HG02763 (cell line): Measurements from ENCODE around the gene REN.

Source experiments
- ATAC-seq: cut with Tn5 transposase; IDR thresholded peaks from one replicate; pipeline ENCODE4 v1.9.1; 2021; ENCODE audit warnings: mild to moderate bottlenecking, moderate library complexity; ENCODE audit not compliant: unreplicated experiment

Gene REN

DNA sequence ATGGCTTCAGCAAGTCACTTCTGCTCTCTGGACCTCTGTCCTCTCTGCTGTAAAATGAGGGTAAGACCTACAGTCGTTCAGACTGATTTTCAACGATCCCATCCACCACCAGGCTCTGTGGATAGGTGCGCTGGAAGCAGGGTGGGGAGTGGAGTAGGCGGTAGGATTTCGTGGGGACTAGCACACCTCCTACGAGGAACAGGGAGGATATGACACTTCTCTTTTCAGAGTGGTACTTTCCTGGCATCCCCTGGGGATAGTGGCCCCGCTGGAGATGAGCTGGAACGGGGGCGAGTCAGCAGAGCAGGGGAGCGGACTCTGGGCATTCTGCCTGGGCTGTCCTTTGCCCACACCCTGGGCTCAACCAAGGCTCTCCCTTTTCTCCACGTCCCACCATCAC, 32.0 kb downstream of the REN start:
- ATAC-seq = no peak

DNA sequence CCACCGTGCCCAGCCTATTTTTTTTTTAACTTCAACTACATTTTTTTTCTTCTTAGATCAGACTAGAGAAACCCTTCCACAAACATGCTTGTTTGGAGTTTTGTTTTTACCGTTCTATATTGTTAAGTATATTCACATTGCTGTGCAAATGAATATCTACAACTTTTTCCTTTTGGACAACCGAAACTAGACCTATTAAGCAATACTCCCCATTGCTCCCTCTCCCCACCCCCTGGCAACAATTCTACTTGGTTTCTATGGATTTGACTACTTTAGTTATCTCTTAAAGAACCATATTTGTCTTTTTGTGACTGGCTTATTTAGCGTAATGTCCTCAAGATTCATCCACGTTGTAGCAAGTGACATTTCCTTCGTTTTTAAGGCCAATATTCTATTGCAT, 33.4 kb downstream of the REN start:
- ATAC-seq = no peak

DNA sequence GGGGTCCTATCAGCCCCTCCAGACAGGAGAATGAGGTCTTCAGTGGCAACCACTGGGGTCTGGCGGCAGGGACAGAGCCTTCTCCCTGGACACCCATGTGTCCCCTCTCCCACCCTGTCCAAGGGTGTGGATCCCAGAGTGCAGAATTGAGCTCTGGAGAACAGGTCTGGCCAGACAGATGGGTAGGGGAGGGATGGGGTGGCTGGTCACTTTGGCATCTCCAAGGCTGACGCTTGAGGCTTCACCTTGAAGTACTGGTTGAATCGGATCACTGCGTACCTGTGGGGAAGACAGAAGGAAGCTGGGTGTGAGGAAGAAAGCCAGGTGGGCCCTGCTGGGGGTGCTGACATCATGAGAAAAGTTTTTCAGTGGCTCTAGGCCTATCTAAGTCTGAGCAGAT, 34.2 kb downstream of the REN start:
- ATAC-seq = no peak

- no peak for ATAC-seq
Measured at GRCh38 chr1:204130981-204131892, 34.9 kb downstream of the REN start.

DNA sequence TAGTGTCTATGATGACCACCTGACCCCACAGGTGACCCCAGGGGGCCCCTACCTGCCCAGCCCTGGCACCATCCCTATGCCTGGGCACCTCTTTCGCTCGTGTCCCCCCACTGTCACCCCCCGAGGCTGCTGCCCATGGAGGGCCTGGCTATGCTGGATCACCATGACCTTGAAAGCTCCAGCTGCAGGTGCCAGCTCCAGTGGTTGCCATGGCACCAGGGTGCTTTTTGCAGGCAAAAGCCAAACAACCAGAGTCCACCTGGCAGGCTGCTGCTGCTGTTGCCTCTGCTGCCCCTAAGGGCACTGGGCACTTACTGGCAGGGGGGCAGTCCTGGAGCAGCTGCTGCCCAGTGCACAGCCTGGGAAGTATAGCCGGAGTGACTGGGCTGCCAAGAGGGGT, 36.0 kb downstream of the REN start:
- no peak for ATAC-seq

DNA sequence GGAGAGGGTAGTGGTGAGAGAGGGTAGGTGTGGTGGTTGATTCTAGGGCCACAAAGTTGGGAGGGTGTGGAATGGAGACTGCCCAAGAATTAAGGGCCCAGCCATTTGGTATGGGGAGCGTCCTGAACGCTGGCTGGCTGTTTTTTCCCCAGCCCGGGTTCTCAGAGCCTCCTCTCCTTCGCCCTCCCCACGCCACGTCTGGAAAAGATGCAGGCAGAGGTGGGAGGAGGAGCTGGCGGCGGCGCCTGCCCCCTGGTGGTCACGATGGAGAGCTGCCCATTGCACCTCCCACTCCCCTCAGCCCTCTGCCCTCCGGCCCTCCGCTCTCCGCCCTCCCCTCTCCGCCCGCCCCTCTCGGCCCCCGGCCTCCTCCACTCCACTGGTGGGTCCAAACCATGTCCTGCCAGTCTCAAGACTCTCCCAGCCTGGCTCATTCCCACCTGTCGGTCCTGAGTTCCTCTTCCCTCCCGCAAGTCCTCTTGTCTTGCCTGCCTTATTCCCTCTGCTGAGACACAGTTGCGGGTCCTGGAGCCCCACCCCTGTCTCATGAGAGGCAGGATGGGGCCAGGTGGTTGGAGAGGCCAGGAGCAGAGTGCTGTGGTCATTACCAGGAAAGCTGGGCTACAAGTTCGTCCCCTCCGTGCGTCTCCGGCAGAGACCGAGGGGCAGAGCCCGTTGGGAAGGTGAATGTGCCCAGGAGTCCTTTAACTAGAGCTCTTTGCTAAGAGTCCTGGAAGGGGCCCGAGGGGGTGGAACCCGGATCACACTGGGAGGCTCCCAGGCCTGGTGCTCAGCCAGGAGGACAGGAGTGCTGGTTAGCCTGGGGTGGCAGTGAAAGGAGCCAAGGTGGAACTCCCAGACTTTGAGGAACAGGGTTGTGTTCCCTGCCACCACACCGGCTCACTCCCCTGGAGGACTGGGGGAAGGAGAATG, 36.9 kb downstream of the REN start:
- no peak for ATAC-seq

GRCh38 chr1:204128464-204128963, 37.6 kb downstream of the REN start:
- ATAC-seq = no peak

- ATAC-seq = no peak
Measured at GRCh38 chr1:204127597-204128242, 38.4 kb downstream of the REN start.

DNA sequence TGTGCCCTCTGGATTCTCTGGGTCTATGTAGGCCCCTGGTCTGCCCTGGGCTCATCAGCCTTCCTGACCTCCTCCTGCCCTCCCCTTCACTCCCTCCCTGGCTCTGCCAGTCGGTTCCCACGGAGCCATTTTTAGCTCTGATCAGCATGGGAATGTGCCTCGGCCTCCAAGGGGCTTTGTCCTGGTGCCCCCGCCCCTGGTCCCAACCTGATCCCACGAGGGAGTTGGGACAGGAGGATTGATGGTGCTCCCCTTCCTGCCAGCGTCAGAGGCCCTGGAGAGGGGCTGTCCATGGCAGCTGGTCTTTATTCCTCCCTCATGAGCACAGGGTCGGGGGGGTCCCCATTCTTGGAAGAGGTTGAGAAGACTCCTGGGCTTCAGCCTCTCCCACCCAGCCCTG, 39.2 kb downstream of the REN start:
- ATAC-seq = no peak

DNA sequence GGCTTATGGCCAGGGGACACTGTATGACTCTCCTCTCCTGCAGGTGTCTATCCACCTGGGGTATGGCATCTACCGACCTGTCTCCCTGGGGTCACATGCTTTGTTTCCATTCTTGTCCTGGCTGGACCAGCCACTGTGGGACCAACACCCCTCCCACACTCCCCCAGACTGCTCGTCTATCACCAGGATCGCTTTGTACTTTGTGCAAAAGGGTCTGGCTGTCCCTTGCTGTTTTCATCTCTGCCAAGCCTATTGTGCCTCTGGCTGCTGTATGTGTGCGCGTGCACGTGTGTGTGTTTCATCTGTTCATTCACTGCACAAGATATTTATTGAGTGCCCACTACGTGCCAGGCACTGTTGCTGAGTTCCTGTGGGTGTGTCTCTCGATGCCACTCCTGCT, 39.8 kb downstream of the REN start:
- no peak for ATAC-seq

GRCh38 chr1:204125759-204126351, 40.3 kb downstream of the REN start:
- no peak for ATAC-seq

DNA sequence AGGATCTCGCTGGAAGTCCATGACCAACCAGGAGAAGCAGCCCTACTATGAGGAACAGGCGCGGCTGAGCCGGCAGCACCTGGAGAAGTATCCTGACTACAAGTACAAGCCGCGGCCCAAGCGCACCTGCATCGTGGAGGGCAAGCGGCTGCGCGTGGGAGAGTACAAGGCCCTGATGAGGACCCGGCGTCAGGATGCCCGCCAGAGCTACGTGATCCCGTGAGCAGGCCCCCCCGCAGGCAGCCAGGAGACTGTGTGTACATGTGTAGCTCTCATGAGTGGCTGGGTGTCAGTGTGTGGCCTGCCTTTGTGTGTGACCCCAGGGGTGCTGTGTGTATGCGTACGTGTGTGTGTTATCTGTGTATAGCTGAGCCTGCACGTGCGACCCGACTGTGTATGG, 41.5 kb downstream of the REN start:
- no peak for ATAC-seq

GRCh38 chr1:204123376-204123775, 42.8 kb downstream of the REN start:
- no peak for ATAC-seq

DNA sequence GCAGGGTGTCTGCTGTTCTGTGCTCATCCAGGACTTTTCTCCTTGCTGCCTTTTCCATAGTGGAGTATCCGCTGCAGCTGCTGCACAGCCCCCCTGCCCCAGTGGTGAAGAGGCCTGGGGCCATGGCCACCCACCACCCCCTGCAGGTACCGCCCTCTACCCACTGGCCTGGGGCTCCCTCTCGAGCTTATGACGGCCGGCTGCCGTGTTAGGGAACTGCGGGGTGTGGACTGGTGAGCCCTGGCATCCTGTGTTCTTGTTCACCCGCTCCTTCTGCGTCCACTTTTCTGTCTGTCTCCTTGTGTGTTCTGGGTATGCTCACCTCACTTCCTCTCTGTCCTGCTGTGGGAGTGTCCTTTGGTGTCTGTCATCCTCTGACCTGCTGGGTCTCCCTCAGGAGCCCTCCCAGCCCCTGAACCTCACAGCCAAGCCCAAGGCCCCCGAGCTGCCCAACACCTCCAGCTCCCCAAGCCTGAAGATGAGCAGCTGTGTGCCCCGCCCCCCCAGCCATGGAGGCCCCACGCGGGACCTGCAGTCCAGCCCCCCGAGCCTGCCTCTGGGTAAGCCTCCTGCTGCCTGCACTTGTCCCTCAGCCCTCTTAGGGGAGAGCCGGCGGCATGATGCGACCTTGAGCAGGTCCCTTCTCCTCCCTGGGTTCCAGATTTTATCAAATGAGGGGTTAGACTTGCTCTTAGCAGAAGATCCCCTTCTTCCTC, 44.1 kb downstream of the REN start:
- no peak for ATAC-seq

DNA sequence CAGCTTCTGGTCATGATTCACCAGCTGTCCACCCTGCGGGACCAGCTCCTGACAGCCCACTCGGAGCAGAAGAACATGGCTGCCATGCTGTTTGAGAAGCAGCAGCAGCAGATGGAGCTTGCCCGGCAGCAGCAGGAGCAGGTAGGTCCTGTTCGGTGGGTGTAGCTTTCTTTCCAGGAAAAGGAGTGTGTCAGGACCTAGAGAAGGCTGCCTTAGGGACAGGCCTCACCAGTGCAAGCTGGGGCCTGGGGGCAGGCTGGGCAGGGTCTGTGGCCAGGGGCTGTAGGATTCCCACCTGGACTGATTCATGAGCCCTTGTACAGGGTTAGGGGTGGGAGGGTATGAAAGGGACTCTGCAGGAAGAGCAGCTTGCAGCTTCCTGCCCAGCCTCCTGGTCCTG, 49.6 kb downstream of the REN start:
- no peak for ATAC-seq

DNA sequence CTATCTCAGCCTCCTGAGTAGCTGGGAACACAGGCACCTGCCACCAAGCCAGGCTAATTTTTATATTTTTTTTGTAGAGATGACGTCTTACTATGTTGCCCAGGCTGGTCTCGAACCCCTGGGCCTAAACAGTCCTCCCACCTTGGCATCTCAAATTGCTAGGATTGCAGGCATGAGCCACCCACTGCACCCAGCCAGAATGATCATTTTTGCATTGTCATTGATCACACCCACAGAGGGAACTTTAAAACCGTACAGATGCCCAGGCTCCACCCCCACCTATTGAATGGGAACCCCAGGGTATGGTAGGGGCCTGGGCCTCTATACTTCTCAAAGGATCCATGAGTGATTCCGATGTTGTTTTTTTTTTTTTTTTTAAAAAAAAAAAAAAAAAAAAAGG, 51.0 kb downstream of the REN start:
- ATAC-seq = no peak

- ATAC-seq = no peak
Measured at GRCh38 chr1:204114606-204115005, 51.5 kb downstream of the REN start.

- ATAC-seq = no peak
Measured at GRCh38 chr1:204113896-204114295, 52.2 kb downstream of the REN start.

DNA sequence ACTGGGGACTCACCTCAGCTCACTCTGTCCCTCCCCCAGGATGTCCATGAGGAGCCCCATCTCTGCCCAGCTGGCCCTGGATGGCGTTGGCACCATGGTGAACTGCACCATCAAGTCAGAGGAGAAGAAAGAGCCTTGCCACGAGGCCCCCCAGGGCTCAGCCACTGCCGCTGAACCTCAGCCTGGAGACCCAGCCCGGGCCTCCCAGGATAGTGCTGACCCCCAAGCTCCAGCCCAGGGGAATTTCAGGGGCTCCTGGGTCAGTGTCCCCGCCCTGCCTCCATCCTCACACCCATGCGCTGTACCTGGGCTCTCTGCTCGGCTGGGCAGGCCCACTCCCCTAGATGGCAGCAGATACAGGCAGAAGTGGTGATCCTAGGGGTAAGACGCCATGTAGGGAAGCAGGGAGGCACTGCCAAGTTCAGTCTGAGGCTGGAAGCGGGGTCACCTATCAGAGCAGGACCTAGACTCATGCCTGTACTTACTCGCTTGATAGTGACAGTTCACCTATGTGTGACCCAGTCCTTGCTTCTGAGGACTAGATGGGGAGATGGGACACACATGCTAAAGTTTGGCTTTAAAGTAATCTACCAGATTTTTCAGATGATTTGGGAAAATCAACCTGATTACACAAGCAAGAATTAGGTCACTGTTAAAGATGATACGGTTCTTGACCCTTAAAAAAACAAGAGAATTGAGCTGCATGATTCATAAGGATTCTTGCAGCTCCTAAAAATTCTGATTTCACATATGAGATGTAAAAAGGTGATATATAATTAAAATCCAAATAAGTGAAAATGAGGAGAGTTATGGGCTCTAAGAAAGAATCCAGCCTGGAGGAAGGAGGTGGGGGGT, 53.0 kb downstream of the REN start:
- ATAC-seq = no peak
